HG02623 (cell line): ENCODE results near the gene PCED1A.
"Not testable (repeated sequence)": the region's sequence is repeated elsewhere in the genome, so short reads cannot be mapped to it uniquely, and the experiment has no call there.

Source experiments
- ATAC-seq: cut with Tn5 transposase; IDR thresholded peaks from one replicate; pipeline ENCODE4 v1.9.1; 2021; ENCODE audit warnings: moderate library complexity; ENCODE audit not compliant: unreplicated experiment

Gene PCED1A

GRCh38 chr20:2834401-2835110, 5.9 kb downstream of the PCED1A start:
- ATAC-seq = no peak

- ATAC-seq = no peak
Observed at GRCh38 chr20:2833761-2834160, 6.7 kb downstream of the PCED1A start.

GRCh38 chr20:2831206-2831605, 9.2 kb downstream of the PCED1A start:
- ATAC-seq = not testable (repeated sequence)

GRCh38 chr20:2829376-2829775, 11.1 kb downstream of the PCED1A start:
- ATAC-seq = no peak

GRCh38 chr20:2826655-2827054, 13.8 kb downstream of the PCED1A start:
- no peak for ATAC-seq

- no peak for ATAC-seq
Observed at GRCh38 chr20:2825761-2826160, 14.7 kb downstream of the PCED1A start.

- ATAC-seq = no peak
Observed at GRCh38 chr20:2822073-2822472, 18.4 kb downstream of the PCED1A start.

- no peak for ATAC-seq
Observed at GRCh38 chr20:2820896-2821869, 19.3 kb downstream of the PCED1A start.

GRCh38 chr20:2820084-2820895, 20.2 kb downstream of the PCED1A start:
- ATAC-seq = no peak

GRCh38 chr20:2817891-2818595, 22.4 kb downstream of the PCED1A start:
- ATAC-seq = no peak

GRCh38 chr20:2817341-2817726, 23.1 kb downstream of the PCED1A start:
- no peak for ATAC-seq

GRCh38 chr20:2816583-2817340, 23.7 kb downstream of the PCED1A start:
- no peak for ATAC-seq

GRCh38 chr20:2816030-2816582, 24.3 kb downstream of the PCED1A start, which contains the start of gene TMEM239:
Gene TMEM239, plus strand, starts transcription at chr20:2816364. Its CDS starts 191 bp downstream, at chr20:2816555.
- ATAC-seq = no peak

GRCh38 chr20:2815242-2815900, 25.1 kb downstream of the PCED1A start:
- ATAC-seq = no peak

- ATAC-seq = no peak
Observed at GRCh38 chr20:2814587-2815051, 25.8 kb downstream of the PCED1A start, which contains the start of gene C20orf141. Gene C20orf141, plus strand, starts transcription at chr20:2814987. Its CDS starts 198 bp downstream, at chr20:2815185.

GRCh38 chr20:2814076-2814475, 26.4 kb downstream of the PCED1A start:
- ATAC-seq = no peak

- ATAC-seq = no peak
Observed at GRCh38 chr20:2812189-2812588, 28.3 kb downstream of the PCED1A start.

- no peak for ATAC-seq
Observed at GRCh38 chr20:2809690-2810089, 30.8 kb downstream of the PCED1A start.

- not testable (repeated sequence) for ATAC-seq
Observed at GRCh38 chr20:2807929-2808328, 32.5 kb downstream of the PCED1A start.
